ENCODE data around the gene CCDC9. TPM values are rescaled to one million over a fixed set of nuclear protein-coding genes. Genes with fewer than 3 reads are reported as not detected.

The CCDC9 gene
- total and polyA plus RNA-seq, 2 of the 13 experiments (the other 11 are each of a cell fraction or from before 2014, with no cell fraction given) = 2.9 to 6.3 TPM

GRCh38 chr19:47227352-47228167, 28.8 kb upstream of the CCDC9 start (continued):
- TF ChIP-seq ZBED4 (CRISPR knock-in tag; IDR thresholded peaks at IDR 0.05; ENCODE audit: borderline replicate concordance) = peak; percentile 20; the same call in 1 of the 2 replicates
- no peak for TF ChIP-seq LCORL (IDR thresholded peaks at IDR 0.05)
- peak; percentile 28; the same call in 1 of the 2 replicates for TF ChIP-seq LCORL (CRISPR knock-in tag; IDR thresholded peaks at IDR 0.05)
- no peak; the same call in 1 of the 2 replicates for TF ChIP-seq CENPBD1 (CRISPR knock-in tag; IDR thresholded peaks at IDR 0.05; ENCODE audit: borderline replicate concordance, low read depth)
- no peak for TF ChIP-seq EEA1 (CRISPR knock-in tag; IDR thresholded peaks at IDR 0.05; ENCODE audit: borderline replicate concordance)
- TF ChIP-seq, protein P1, sequence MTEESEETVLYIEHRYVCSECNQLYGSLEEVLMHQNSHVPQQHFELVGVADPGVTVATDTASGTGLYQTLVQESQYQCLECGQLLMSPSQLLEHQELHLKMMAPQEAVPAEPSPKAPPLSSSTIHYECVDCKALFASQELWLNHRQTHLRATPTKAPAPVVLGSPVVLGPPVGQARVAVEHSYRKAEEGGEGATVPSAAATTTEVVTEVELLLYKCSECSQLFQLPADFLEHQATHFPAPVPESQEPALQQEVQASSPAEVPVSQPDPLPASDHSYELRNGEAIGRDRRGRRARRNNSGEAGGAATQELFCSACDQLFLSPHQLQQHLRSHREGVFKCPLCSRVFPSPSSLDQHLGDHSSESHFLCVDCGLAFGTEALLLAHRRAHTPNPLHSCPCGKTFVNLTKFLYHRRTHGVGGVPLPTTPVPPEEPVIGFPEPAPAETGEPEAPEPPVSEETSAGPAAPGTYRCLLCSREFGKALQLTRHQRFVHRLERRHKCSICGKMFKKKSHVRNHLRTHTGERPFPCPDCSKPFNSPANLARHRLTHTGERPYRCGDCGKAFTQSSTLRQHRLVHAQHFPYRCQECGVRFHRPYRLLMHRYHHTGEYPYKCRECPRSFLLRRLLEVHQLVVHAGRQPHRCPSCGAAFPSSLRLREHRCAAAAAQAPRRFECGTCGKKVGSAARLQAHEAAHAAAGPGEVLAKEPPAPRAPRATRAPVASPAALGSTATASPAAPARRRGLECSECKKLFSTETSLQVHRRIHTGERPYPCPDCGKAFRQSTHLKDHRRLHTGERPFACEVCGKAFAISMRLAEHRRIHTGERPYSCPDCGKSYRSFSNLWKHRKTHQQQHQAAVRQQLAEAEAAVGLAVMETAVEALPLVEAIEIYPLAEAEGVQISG (CRISPR knock-in tag; IDR thresholded peaks at IDR 0.05) = peak; percentile 57
- no peak for TF ChIP-seq SRSF9 (IDR thresholded peaks at IDR 0.05; ENCODE audit: borderline replicate concordance, insufficient read depth, low read depth, low read length, poor library complexity, severe bottlenecking)
- TF ChIP-seq SIN3A (IDR thresholded peaks at IDR 0.05; ENCODE audit: borderline replicate concordance, low read depth, low read length) = peak; percentile 40; the same call in 1 of the 2 replicates
- TF ChIP-seq TARDBP (CRISPR knock-in tag; IDR thresholded peaks at IDR 0.05) = peak; percentile 63; the same call in 1 of the 2 replicates
- peak; percentile 75 for TF ChIP-seq CEBPG (CRISPR knock-in tag; IDR thresholded peaks at IDR 0.05)
- TF ChIP-seq ZNF563 (CRISPR knock-in tag; IDR thresholded peaks at IDR 0.05) = peak; percentile 9; the same call in 1 of the 2 replicates
- peak; percentile 71 for TF ChIP-seq NCOR1 (IDR thresholded peaks at IDR 0.05; ENCODE audit: borderline replicate concordance, low read length)
- no peak for TF ChIP-seq WIZ (CRISPR knock-in tag; IDR thresholded peaks at IDR 0.05)
- TF ChIP-seq ZNF747 (CRISPR knock-in tag; IDR thresholded peaks at IDR 0.05; ENCODE audit: borderline replicate concordance) = no peak
- 0 out of 2 replicates have a peak, but pooled peaks have one; percentile 15 for TF ChIP-seq YEATS2 (CRISPR knock-in tag; IDR thresholded peaks at IDR 0.05; ENCODE audit: borderline replicate concordance)
